Measurements from ENCODE around the gene MAN1C1.

DNA sequence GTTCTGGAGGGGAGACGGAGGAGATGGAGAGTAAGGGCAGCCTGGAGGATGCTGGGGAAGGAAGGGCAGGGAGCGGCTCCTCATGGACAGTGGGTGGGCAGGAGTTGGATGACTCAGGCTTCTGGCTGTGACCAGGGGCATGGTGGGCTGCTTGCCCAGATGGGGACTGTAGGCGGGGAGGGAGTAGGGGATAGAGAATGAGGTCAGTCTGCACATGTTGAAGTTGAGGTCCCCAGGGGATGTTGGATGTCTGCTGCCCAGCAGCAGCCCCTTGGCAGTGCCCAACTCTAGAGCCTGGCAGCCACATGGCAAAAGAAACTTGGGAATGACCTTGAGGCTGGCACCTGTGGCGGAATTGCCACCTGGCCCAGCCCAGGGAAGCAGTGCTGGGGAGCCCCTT, 189.8 kb downstream of the MAN1C1 start:
- TF ChIP-seq EZH2 (IDR thresholded peaks at IDR 0.05; ENCODE audit: borderline replicate concordance, low read depth, low read length, severe bottlenecking) = no peak
- TF ChIP-seq, protein P1, sequence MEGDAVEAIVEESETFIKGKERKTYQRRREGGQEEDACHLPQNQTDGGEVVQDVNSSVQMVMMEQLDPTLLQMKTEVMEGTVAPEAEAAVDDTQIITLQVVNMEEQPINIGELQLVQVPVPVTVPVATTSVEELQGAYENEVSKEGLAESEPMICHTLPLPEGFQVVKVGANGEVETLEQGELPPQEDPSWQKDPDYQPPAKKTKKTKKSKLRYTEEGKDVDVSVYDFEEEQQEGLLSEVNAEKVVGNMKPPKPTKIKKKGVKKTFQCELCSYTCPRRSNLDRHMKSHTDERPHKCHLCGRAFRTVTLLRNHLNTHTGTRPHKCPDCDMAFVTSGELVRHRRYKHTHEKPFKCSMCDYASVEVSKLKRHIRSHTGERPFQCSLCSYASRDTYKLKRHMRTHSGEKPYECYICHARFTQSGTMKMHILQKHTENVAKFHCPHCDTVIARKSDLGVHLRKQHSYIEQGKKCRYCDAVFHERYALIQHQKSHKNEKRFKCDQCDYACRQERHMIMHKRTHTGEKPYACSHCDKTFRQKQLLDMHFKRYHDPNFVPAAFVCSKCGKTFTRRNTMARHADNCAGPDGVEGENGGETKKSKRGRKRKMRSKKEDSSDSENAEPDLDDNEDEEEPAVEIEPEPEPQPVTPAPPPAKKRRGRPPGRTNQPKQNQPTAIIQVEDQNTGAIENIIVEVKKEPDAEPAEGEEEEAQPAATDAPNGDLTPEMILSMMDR (IDR thresholded peaks at IDR 0.05; ENCODE audit: borderline replicate concordance, extremely low read depth, low read length, poor library complexity, severe bottlenecking) = no peak
